ENCODE results near the gene TVP23B. TPM values are rescaled to one million over a fixed set of nuclear protein-coding genes. Genes with fewer than 3 reads are reported as not detected.
"Not testable (repeated sequence)": the region's sequence is repeated elsewhere in the genome, so short reads cannot be mapped to it uniquely, and the experiment has no call there.

The TVP23B gene
- total and polyA plus RNA-seq, 2 donors (not counting 3 experiments of a cell fraction or from before 2014, with no cell fraction given), result 16.8 to 29.6 TPM

DNA sequence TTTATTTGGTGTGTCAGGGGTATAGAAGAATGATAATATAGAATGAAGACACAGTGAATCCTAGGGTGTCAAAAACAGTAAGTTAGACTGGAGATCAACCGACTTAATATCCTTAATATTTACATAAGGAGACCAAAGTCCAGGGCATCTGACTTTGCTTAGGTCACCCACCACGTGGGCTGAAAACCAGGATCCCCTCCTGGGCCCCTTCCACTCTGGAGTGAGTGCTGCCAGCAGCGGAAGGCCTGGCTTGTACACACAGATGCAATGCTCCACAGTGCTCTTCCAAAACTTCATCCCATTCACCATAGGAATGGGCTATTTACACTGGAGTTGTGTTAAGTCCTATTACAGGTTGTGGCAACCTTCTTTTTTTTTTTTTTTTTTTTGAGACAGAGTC lies 34.4 kb upstream of the TVP23B start:
- DNase-seq (ENCODE audit: low read depth, low spot score); dilution Hi-C loops (cut with MboI; ENCODE audit: extremely low pct_ligation_motif_present, low sequenced_read_pairs); FAIRE-seq; H3K9me3 ChIP-seq (replicated peaks; ENCODE audit: control insufficient read depth, insufficient read depth, low read length); intact Hi-C loops (cut with micrococcal nuclease); H3K9ac ChIP-seq (replicated peaks; ENCODE audit: extremely low read depth, insufficient read depth, low read length); H3K4me1 ChIP-seq (ENCODE audit: control insufficient read depth, extremely low read depth, insufficient read depth, low read length); H3K4me2 ChIP-seq (ENCODE audit: insufficient read depth, low read length); H3K36me3 ChIP-seq (ENCODE audit: control insufficient read depth in 2 of 2, extremely low read depth in 1 of 2, insufficient read depth in 2 of 2, low read length in 2 of 2); BruUV-seq (replicated peaks); H3K27me3 ChIP-seq (ENCODE audit: control insufficient read depth in 2 of 2, insufficient read depth in 2 of 2, low read length in 2 of 2); H3K27ac ChIP-seq (ENCODE audit: insufficient read depth, low read depth, low read length); H4K20me1 ChIP-seq (replicated peaks; ENCODE audit: control insufficient read depth, extremely low read depth, insufficient read depth, low read length); H2AFZ ChIP-seq (ENCODE audit: low read depth, low read length); POLR2A ChIA-PET; H3K9me1 ChIP-seq (replicated peaks; ENCODE audit: control insufficient read depth, extremely low read depth, insufficient read depth, low read length); CTCF ChIA-PET; H3K79me2 ChIP-seq (ENCODE audit: control insufficient read depth, insufficient read depth, low read length); H3K4me3 ChIP-seq (replicated peaks in 1 of 3; ENCODE audit: insufficient read depth in 1 of 3, low read depth in 1 of 3, low read length in 3 of 3): not testable (repeated sequence)

- POLR2A ChIA-PET; H2AFZ ChIP-seq (ENCODE audit: low read depth, low read length): not testable (repeated sequence)
Observed at GRCh38 chr17:18747501-18747900, 33.5 kb upstream of the TVP23B start.

DNA sequence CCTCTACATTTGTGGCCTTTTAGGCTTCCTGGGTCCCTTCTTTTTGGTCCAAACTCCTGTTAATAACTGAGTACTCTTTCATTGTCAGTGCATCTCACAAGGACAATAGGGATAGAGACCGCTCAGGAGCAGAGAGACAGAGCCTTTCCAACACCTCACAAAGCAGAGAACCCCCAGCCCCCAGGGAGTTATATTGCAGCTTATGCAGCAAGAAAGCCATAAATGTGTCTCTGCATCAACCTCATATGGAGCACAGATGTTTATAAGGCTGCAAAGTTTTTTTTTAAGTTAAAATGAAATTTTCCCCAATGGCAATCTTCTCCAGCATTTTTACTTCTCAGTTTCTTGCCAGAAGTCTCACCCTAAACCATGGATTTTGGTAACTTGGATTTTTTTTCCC lies 30.7 kb upstream of the TVP23B start:
- dilution Hi-C loops (cut with MboI; ENCODE audit: extremely low pct_ligation_motif_present, low sequenced_read_pairs); H3K36me3 ChIP-seq (ENCODE audit: control insufficient read depth in 2 of 2, extremely low read depth in 1 of 2, insufficient read depth in 2 of 2, low read length in 2 of 2); BruUV-seq (replicated peaks); H3K4me1 ChIP-seq (ENCODE audit: control insufficient read depth, extremely low read depth, insufficient read depth, low read length); H3K27me3 ChIP-seq (ENCODE audit: control insufficient read depth in 2 of 2, insufficient read depth in 2 of 2, low read length in 2 of 2); H3K79me2 ChIP-seq (ENCODE audit: control insufficient read depth, insufficient read depth, low read length); intact Hi-C loops (cut with micrococcal nuclease); DNase-seq (ENCODE audit: low read depth, low spot score); H3K4me2 ChIP-seq (ENCODE audit: insufficient read depth, low read length); POLR2A ChIA-PET; H2AFZ ChIP-seq (ENCODE audit: low read depth, low read length); CTCF ChIA-PET; H4K20me1 ChIP-seq (replicated peaks; ENCODE audit: control insufficient read depth, extremely low read depth, insufficient read depth, low read length); H3K9ac ChIP-seq (replicated peaks; ENCODE audit: extremely low read depth, insufficient read depth, low read length); H3K4me3 ChIP-seq (replicated peaks in 1 of 3; ENCODE audit: insufficient read depth in 1 of 3, low read depth in 1 of 3, low read length in 3 of 3); H3K9me1 ChIP-seq (replicated peaks; ENCODE audit: control insufficient read depth, extremely low read depth, insufficient read depth, low read length); FAIRE-seq; H3K27ac ChIP-seq (ENCODE audit: insufficient read depth, low read depth, low read length); H3K9me3 ChIP-seq (replicated peaks; ENCODE audit: control insufficient read depth, insufficient read depth, low read length): not testable (repeated sequence)

More at GRCh38 chr17:18747501-18747900, 33.5 kb upstream of the TVP23B start:
- H3K4me1 ChIP-seq (ENCODE audit: control insufficient read depth, extremely low read depth, insufficient read depth, low read length); H3K9ac ChIP-seq (replicated peaks; ENCODE audit: extremely low read depth, insufficient read depth, low read length); intact Hi-C loops (cut with micrococcal nuclease); H4K20me1 ChIP-seq (replicated peaks; ENCODE audit: control insufficient read depth, extremely low read depth, insufficient read depth, low read length); H3K4me2 ChIP-seq (ENCODE audit: insufficient read depth, low read length); H3K27me3 ChIP-seq (ENCODE audit: control insufficient read depth in 2 of 2, insufficient read depth in 2 of 2, low read length in 2 of 2); H3K36me3 ChIP-seq (ENCODE audit: control insufficient read depth in 2 of 2, extremely low read depth in 1 of 2, insufficient read depth in 2 of 2, low read length in 2 of 2); dilution Hi-C loops (cut with MboI; ENCODE audit: extremely low pct_ligation_motif_present, low sequenced_read_pairs); BruUV-seq (replicated peaks); H3K9me1 ChIP-seq (replicated peaks; ENCODE audit: control insufficient read depth, extremely low read depth, insufficient read depth, low read length); H3K27ac ChIP-seq (ENCODE audit: insufficient read depth, low read depth, low read length); CTCF ChIA-PET; H3K4me3 ChIP-seq (replicated peaks in 1 of 3; ENCODE audit: insufficient read depth in 1 of 3, low read depth in 1 of 3, low read length in 3 of 3); H3K9me3 ChIP-seq (replicated peaks; ENCODE audit: control insufficient read depth, insufficient read depth, low read length); H3K79me2 ChIP-seq (ENCODE audit: control insufficient read depth, insufficient read depth, low read length); DNase-seq (ENCODE audit: low read depth, low spot score): not testable (repeated sequence)
- FAIRE-seq, result peak; percentile 4

DNA sequence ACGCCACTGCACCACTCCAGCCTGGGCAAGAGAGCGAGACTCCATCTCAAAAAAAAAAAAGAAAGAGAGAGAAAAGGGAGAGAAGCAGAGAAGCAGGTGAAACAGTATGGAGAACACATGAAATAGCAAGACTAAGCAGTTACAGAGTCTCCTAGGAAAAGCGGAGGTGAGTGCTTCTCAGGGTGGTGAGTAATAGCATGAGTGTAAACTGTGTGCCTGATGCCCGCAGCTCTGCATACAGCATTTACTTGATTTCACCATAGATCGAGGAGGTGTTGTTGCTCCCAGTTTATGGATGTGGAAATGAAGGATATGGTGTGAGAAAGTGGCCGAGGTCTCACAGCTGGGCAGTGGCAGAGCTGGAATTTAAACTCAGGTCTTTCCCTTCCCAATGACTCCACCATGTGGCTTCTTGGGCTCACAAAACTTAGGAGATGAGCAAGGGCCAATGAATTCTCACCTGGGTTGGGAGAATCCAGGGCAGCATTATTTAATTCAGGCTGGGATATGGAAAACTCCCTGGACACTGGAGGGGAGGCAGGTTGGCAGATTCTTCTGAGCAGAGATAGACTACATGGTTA lies 27.1 kb upstream of the TVP23B start:
- H3K9me3 ChIP-seq (replicated peaks; ENCODE audit: control insufficient read depth, insufficient read depth, low read length); CTCF ChIA-PET; H3K4me2 ChIP-seq (ENCODE audit: insufficient read depth, low read length); H2AFZ ChIP-seq (ENCODE audit: low read depth, low read length); intact Hi-C loops (cut with micrococcal nuclease); DNase-seq (ENCODE audit: low read depth, low spot score); H3K79me2 ChIP-seq (ENCODE audit: control insufficient read depth, insufficient read depth, low read length); BruUV-seq (replicated peaks); H3K9ac ChIP-seq (replicated peaks; ENCODE audit: extremely low read depth, insufficient read depth, low read length); H3K27ac ChIP-seq (ENCODE audit: insufficient read depth, low read depth, low read length); H3K9me1 ChIP-seq (replicated peaks; ENCODE audit: control insufficient read depth, extremely low read depth, insufficient read depth, low read length); dilution Hi-C loops (cut with MboI; ENCODE audit: extremely low pct_ligation_motif_present, low sequenced_read_pairs); H4K20me1 ChIP-seq (replicated peaks; ENCODE audit: control insufficient read depth, extremely low read depth, insufficient read depth, low read length); H3K27me3 ChIP-seq (ENCODE audit: control insufficient read depth in 2 of 2, insufficient read depth in 2 of 2, low read length in 2 of 2); POLR2A ChIA-PET; H3K4me3 ChIP-seq (replicated peaks in 1 of 3; ENCODE audit: insufficient read depth in 1 of 3, low read depth in 1 of 3, low read length in 3 of 3); H3K4me1 ChIP-seq (ENCODE audit: control insufficient read depth, extremely low read depth, insufficient read depth, low read length); H3K36me3 ChIP-seq (ENCODE audit: control insufficient read depth in 2 of 2, extremely low read depth in 1 of 2, insufficient read depth in 2 of 2, low read length in 2 of 2): not testable (repeated sequence)
- peak; percentile 84 for FAIRE-seq

Measured in endothelial cell of umbilical vein (primary cell).